K562 (cell line): Measurements from ENCODE around the gene KLF2. TPM values are rescaled to one million over a fixed set of nuclear protein-coding genes. Genes with fewer than 3 reads are reported as not detected.

Source experiments
- BRCA1 ChIP-seq, 2 experiments: fragments of 450-650 bp in 1 of 2; sonication (generic) in 1 of 2; formaldehyde crosslinking in 1 of 2; IDR thresholded peaks; 2 replicates each; pipeline versions ENCODE4 v1.5.0 to v1.6.1; 2017 to 2020; ENCODE audit warnings: mild to moderate bottlenecking in 1 of 2, missing genetic modification reagents in 1 of 2
- CXXC5 ChIP-seq: fragments of 250-450 bp; sonication (Bioruptor Pico); IDR thresholded peaks from 2 replicates; pipeline ENCODE4 v1.8.0; 2022; ENCODE audit warnings: inconsistent platforms, mild to moderate bottlenecking, moderate library complexity
- GABPA ChIP-seq: fragments of 200-800 bp; sonication (Bioruptor generic); conservative IDR thresholded peaks from 2 replicates; pipeline ENCODE4 v1.6.1; 2016; ENCODE audit warnings: low read depth, missing genetic modification characterization, missing compliant biosample characterization
- HDAC1 ChIP-seq, 2 experiments: fragments of 450-650 bp; IDR thresholded peaks; 2 replicates each; pipeline ENCODE4 v1.6.1; 2016 to 2017; ENCODE audit warnings: inconsistent platforms in 1 of 2, mild to moderate bottlenecking in 1 of 2, moderate library complexity in 1 of 2
- HMGN3 ChIP-seq: IDR thresholded peaks from 2 replicates; pipeline ENCODE4 v1.6.1; 2011; ENCODE audit warnings: borderline replicate concordance, low read depth, mild to moderate bottlenecking, mixed read lengths, low read length; ENCODE audit not compliant: insufficient read length; ENCODE audit errors: extremely low read depth
- HNRNPL ChIP-seq: fragments of 200-400 bp; formaldehyde crosslinking; IDR thresholded peaks from 2 replicates; pipeline ENCODE4 v1.6.1; 2017; ENCODE audit warnings: low read depth, mild to moderate bottlenecking, low read length
- JUND ChIP-seq, 2 experiments: IDR thresholded peaks; 2 replicates in 1 of 2; 3 replicates in 1 of 2; pipeline ENCODE4 v1.6.1; 2011; ENCODE audit warnings: borderline replicate concordance in 2 of 2, low read depth in 2 of 2, low read length in 2 of 2, improper control_type of control experiment in 1 of 2, missing biosample characterization in 1 of 2, missing genetic modification characterization in 1 of 2, missing genetic modification reagents in 1 of 2
- KDM1A ChIP-seq, 2 experiments: fragments of 450-650 bp; IDR thresholded peaks; 2 replicates each; pipeline ENCODE4 v1.6.1; 2016; ENCODE audit warnings: mild to moderate bottlenecking in 2 of 2
- MBD2 ChIP-seq: sonication (generic); IDR thresholded peaks from 2 replicates; pipeline ENCODE4 v1.6.1; 2016; ENCODE audit warnings: low read depth, borderline replicate concordance
- NONO ChIP-seq, 2 experiments: fragments of 200-400 bp in 1 of 2; fragments of 450-650 bp in 1 of 2; formaldehyde crosslinking in 1 of 2; IDR thresholded peaks; 2 replicates each; pipeline ENCODE4 v1.6.1; 2017; ENCODE audit warnings: low read depth in 2 of 2, mild to moderate bottlenecking in 2 of 2, moderate library complexity in 2 of 2, low read length in 1 of 2
- POLR2G ChIP-seq: fragments of 200-400 bp; formaldehyde crosslinking; IDR thresholded peaks from 2 replicates; pipeline ENCODE4 v1.6.1; 2017; ENCODE audit warnings: low read depth, mild to moderate bottlenecking, antibody characterized with exemption, low read length, moderate library complexity
- RUNX1 ChIP-seq: sonication (generic); IDR thresholded peaks from 2 replicates; pipeline ENCODE4 v1.6.1; 2016; ENCODE audit warnings: antibody characterized with exemption, low read depth
- SNRNP70 ChIP-seq: fragments of 200-400 bp; formaldehyde crosslinking; optimal IDR thresholded peaks from 2 replicates; pipeline ENCODE3; 2017; ENCODE audit warnings: low read depth, low read length
- SPI1 ChIP-seq: IDR thresholded peaks from 2 replicates; pipeline ENCODE4 v1.6.1; 2011; ENCODE audit warnings: low read depth, low read length, control low read depth, borderline replicate concordance
- TAF9B ChIP-seq: fragments of 450-650 bp; IDR thresholded peaks from 2 replicates; pipeline ENCODE4 v1.6.1; 2018; ENCODE audit warnings: mild to moderate bottlenecking; ENCODE audit not compliant: partially characterized antibody
- THRB ChIP-seq: fragments of 450-650 bp; formaldehyde crosslinking; conservative IDR thresholded peaks from 2 replicates; pipeline ENCODE4 v1.4.0; 2022; ENCODE audit warnings: mild to moderate bottlenecking, missing genetic modification characterization
- U2AF1 ChIP-seq: fragments of 200-400 bp; formaldehyde crosslinking; optimal IDR thresholded peaks from 2 replicates; pipeline ENCODE3; 2017; ENCODE audit warnings: mild to moderate bottlenecking, low read depth, low read length, moderate library complexity
- ZEB2 ChIP-seq: fragments of 450-650 bp; IDR thresholded peaks from 2 replicates; pipeline ENCODE4 v1.6.1; 2016
- polyA plus RNA-seq, 8 experiments: library from polyadenylated mRNA; depleted of rRNA in 4 of 8; stranded (reverse) in 5 of 8; unstranded in 3 of 8; fragments of >200 nt; fragmentation: Nextera tagmentation in 2 of 8; fragmentation: Illumina TruSeq in 1 of 8; extraction: Ambion mirVana in 2 of 8; extraction: Trizol in 1 of 8; gene quantifications; 2 replicates each; pipeline versions ENCODE4 v1.2.1 to v1.2.3, GENCODE V29; 2011 to 2014; ENCODE audit warnings: inconsistent platforms in 1 of 8, missing spikeins in 1 of 8
- total RNA-seq, 7 experiments: library from RNA; depleted of rRNA in 6 of 7; stranded (reverse); fragments of >200 nt in 6 of 7; fragmentation: Illumina TruSeq in 2 of 7; extraction: Trizol in 2 of 7; gene quantifications; 2 replicates each; pipeline versions ENCODE4 v1.2.1 to v1.2.3, GENCODE V29; 2011 to 2021; ENCODE audit warnings: low replicate concordance in 1 of 7
- TF ChIP-seq, protein P1 (sequence below), 2 experiments: fragments of 450-650 bp in 1 of 2; IDR thresholded peaks; 2 replicates each; pipeline ENCODE4 v1.6.1; 2011 to 2017; ENCODE audit warnings: low read depth in 2 of 2, antibody characterized with exemption in 1 of 2, borderline replicate concordance in 1 of 2, low read length in 1 of 2, mild to moderate bottlenecking in 1 of 2, mixed read lengths in 1 of 2; ENCODE audit not compliant: control insufficient read depth in 1 of 2
- TF ChIP-seq, protein P2 (sequence below): fragments of 450-650 bp; IDR thresholded peaks from 2 replicates; pipeline ENCODE4 v1.6.1; 2014; ENCODE audit warnings: low read depth, mild to moderate bottlenecking, moderate library complexity, borderline replicate concordance
- TF ChIP-seq, protein P3 (sequence below): fragments of 250-450 bp; sonication (Bioruptor Pico); IDR thresholded peaks from 2 replicates; pipeline ENCODE4 v1.8.0; 2022; ENCODE audit warnings: moderate library complexity, mild to moderate bottlenecking, inconsistent platforms

Gene KLF2
- total and polyA plus RNA-seq, 9 of the 15 experiments (the other 6 are each of a cell fraction or from before 2014, with no cell fraction given): 0.07 to 0.71 TPM; not detected in 7

GRCh38 chr19:16371540-16371986 lies 46.9 kb downstream of the KLF2 start (continued):
- TF ChIP-seq THRB (CRISPR knock-in tag) (no peak), RUNX1 (no peak), TAF9B (no peak), KDM1A (IDR thresholded peaks at IDR 0.05) (peak; percentile 88 to 90), NONO (IDR thresholded peaks at IDR 0.05; ENCODE audit: low read depth in 2 of 2, low read length in 1 of 2) (no peak), GABPA (tag) (peak; percentile 81), CXXC5 (CRISPR knock-in tag) (peak; percentile 92), HMGN3 (peak; percentile 82), HNRNPL (peak; percentile 84; the same call in 1 of the 2 replicates), SNRNP70 (no peak), BRCA1 (IDR thresholded peaks at IDR 0.05) (no peak), BRCA1 (CRISPR knock-in tag; IDR thresholded peaks at IDR 0.05) (no peak), HDAC1 (IDR thresholded peaks at IDR 0.05) (peak in 1 of 2 experiments; percentile 45; a peak in 1 of 4 replicates), ZEB2 (0 out of 2 replicates have a peak, but pooled peaks have one; percentile 22), SPI1 (peak; percentile 32; the same call in 1 of the 2 replicates), MBD2 (peak; percentile 58; the same call in 1 of the 2 replicates), POLR2G (peak; percentile 53; the same call in 1 of the 2 replicates), JUND (IDR thresholded peaks at IDR 0.05; ENCODE audit: borderline replicate concordance, low read depth, low read length) (0 out of 2 replicates have a peak, but pooled peaks have one; percentile 9), JUND (tag; IDR thresholded peaks at IDR 0.05; ENCODE audit: borderline replicate concordance, low read depth, low read length) (no peak), U2AF1 (no peak)
- TF ChIP-seq, protein P1, sequence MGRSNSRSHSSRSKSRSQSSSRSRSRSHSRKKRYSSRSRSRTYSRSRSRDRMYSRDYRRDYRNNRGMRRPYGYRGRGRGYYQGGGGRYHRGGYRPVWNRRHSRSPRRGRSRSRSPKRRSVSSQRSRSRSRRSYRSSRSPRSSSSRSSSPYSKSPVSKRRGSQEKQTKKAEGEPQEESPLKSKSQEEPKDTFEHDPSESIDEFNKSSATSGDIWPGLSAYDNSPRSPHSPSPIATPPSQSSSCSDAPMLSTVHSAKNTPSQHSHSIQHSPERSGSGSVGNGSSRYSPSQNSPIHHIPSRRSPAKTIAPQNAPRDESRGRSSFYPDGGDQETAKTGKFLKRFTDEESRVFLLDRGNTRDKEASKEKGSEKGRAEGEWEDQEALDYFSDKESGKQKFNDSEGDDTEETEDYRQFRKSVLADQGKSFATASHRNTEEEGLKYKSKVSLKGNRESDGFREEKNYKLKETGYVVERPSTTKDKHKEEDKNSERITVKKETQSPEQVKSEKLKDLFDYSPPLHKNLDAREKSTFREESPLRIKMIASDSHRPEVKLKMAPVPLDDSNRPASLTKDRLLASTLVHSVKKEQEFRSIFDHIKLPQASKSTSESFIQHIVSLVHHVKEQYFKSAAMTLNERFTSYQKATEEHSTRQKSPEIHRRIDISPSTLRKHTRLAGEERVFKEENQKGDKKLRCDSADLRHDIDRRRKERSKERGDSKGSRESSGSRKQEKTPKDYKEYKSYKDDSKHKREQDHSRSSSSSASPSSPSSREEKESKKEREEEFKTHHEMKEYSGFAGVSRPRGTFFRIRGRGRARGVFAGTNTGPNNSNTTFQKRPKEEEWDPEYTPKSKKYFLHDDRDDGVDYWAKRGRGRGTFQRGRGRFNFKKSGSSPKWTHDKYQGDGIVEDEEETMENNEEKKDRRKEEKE (IDR thresholded peaks at IDR 0.05; ENCODE audit: borderline replicate concordance in 1 of 2, control insufficient read depth in 1 of 2, low read depth in 2 of 2, low read length in 1 of 2): no peak
- TF ChIP-seq, protein P2, sequence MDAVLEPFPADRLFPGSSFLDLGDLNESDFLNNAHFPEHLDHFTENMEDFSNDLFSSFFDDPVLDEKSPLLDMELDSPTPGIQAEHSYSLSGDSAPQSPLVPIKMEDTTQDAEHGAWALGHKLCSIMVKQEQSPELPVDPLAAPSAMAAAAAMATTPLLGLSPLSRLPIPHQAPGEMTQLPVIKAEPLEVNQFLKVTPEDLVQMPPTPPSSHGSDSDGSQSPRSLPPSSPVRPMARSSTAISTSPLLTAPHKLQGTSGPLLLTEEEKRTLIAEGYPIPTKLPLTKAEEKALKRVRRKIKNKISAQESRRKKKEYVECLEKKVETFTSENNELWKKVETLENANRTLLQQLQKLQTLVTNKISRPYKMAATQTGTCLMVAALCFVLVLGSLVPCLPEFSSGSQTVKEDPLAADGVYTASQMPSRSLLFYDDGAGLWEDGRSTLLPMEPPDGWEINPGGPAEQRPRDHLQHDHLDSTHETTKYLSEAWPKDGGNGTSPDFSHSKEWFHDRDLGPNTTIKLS: peak; percentile 82; the same call in 1 of the 2 replicates
- TF ChIP-seq, protein P3, sequence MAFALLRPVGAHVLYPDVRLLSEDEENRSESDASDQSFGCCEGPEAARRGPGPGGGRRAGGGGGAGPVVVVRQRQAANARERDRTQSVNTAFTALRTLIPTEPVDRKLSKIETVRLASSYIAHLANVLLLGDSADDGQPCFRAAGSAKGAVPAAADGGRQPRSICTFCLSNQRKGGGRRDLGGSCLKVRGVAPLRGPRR (CRISPR knock-in tag): no peak
